Stimulated activated CD4-positive, alpha-beta T cell treated with anti-CD3 and anti-CD28 coated beads, Interleukin-4, amount 100 ng/mL, for 4 hours (primary cell): Measurements from ENCODE around the gene LY6G6C.

Experiments
- DNase-seq, 2 experiments: peaks; one replicate each; pipeline ENCODE4 v3.0.0-alpha.2; 2020

Gene LY6G6C

GRCh38 chr6:31702819-31703716 is 18.5 kb downstream of the LY6G6C start, which contains the start of gene ABHD16A:
ABHD16A (minus strand) TSS chr6:31703324; CDS start chr6:31703281, 43 bp downstream.
- peak; percentile 94 to 97 for DNase-seq

DNA sequence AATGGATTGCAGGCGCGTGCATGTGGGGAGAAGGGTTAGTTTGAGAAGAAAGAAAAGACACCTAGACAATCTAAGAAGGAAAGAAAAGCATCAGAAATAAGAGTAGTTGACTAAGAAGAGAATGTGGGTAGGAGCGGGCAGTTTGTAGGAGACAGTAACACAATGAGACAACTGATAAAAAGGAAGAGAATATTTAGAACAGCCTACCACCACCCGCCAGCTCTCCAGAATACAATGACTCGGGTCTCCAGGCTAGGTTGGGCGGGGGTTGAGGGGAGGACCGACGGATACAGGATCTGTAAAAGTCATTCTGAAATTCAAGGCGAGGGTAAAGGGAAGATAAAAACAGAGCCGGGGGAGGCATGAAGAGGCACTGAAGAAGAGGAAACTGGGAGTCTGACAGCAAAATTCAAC is 19.1 kb downstream of the LY6G6C start:
- DNase-seq, result peak; percentile 16 to 18

DNA sequence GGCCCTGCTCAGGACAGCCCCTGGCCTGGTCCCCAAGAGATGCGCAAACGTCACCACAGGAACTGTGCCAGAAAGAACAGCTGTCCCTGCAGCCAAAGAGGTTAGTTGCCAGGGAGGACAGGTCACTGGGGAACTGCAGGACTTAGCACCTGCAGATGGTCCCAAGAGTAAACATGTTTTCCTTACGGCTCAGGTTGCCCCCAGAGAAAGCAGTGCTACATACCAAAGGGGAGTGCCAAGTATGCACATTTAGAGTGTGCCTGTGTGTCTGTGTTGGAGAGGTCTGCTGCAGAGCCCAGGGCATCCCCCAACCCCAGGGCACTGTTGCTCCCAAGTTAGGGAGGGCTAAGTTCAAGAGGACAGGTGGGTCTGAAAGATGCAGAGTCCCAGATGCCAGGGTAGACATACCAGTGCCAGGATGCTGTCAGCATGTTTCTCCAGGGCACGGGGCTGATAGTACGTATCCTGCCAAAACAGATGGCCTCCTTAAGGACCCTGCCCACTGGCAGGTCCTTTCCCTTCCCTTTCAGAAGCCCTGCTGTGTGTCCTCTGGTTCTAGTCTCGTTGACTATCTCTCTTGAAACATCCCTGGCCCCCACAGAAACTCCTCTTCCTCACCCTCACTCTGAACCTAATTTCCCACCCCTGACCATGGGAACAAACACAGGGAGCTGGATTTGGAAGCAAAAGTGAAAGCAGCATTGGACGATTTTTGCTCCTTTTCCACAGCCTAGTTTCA is 19.7 kb downstream of the LY6G6C start:
- no peak for DNase-seq

DNA sequence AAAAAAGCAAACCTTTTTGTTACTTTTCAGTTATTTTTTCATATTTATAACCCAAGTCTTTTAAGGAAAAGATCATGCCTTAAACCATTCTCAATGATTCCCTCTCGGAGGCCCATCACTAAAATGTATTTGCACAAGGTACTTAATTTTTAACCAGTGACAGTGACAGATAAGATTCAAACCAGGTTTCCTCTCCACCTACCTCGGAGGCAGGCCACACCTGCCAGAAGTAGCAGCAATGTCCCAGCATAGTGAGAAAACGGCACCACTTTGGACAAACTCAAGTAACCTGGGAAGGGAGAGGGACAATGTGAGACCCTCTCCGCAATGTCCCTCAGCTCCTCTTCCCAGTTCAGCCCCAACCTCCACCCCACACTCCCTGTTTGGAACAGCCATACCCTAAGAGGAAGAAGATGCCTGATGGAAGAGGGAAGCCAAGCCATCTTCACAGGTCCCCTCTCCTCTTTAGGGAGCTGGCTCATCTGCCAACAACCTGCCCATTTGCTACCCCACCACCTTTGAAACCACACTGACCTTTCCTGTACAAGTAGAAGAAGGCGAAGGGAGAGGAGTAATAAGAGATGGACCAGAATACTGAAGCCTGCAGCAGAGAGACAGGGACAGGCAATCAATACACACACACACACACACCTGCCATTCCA is 20.7 kb downstream of the LY6G6C start:
- DNase-seq, result no peak

GRCh38 chr6:31697555-31697954 is 24.0 kb downstream of the LY6G6C start:
- DNase-seq, result no peak

DNA sequence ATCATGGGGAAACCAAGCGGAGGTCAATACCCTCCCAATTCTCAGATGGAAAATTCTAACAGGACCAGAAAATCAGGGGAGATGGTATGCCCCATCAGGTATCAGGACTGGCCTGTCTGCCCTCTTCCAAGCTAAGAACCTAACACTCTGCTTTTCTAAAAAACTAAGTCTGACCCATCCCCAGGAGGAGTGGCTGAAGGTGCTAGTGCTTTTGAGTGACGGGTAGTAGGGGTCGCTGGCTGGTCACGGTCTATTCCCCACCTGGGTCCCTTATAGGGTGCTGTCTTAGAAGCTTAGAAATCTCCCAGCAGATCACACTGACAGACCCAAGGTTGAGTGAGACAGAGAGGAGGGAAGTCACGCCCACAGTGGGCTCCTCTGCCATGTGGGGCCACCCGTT is 28.0 kb downstream of the LY6G6C start:
- DNase-seq, result no peak

- DNase-seq, result no peak
These were observed 28.7 kb downstream of the LY6G6C start for GRCh38 chr6:31692886-31693285.

DNA sequence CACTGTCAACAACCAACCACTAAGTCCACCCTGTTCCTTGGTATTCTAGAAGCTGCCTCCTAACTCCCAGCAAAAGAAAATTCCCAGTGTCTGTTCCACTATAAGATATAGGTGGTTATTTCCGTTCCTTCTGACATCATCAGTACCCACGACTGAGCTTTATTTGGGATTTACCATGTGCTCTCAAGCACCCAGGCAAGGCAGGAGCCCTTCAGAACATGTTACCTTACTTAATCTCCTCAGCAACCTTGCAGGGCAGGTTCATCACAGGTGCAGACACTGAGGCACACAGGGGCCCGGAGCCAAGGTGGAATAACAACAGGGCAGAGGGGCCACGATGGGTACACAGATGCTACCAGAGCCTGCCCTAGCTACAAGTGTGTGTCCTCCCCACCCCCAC is 29.2 kb downstream of the LY6G6C start:
- no peak for DNase-seq

- DNase-seq, result no peak
These were observed 29.9 kb downstream of the LY6G6C start for GRCh38 chr6:31691564-31692108.

GRCh38 chr6:31691078-31691463 is 30.5 kb downstream of the LY6G6C start:
- DNase-seq, result no peak

DNA sequence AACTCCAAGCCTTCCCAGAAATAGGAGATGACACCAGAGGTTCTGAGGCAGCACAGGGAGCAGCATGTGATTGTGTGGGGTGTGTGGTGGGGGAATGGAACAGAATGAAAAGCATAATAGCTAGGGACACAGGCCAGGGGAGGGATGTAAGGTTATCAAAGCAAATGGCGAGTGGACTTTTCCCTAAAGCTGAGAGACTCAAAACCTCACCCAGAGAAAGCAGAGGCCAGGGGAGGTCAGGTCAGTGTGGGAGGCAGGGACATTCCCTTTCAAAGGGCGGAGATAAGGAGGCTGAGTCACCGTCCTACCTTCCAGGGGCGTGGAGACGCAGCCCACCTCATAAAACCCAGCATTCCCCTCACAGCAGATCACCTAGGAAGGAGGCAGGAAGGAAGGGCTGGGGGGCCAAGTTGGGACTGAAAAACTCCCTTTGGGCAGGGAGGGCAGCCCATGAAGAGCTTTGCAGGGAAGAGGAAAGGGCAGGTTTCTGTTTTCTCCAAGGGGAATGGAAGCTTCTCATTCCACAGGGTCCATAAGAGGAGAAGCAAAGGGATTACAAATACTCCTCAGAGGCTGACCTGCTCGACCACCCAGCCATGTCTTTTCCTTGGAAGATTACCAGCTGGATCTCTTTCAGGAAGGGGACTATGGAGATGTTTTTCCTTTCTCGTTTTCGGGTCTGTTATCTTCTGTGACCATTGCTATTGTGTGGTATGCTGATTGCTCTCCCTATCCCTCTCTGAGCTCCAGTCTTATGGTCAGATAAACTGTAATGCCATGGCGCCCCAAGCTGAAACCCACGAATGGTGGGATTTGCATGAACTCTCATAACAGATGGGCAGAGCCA is 31.1 kb downstream of the LY6G6C start:
- no peak for DNase-seq

DNA sequence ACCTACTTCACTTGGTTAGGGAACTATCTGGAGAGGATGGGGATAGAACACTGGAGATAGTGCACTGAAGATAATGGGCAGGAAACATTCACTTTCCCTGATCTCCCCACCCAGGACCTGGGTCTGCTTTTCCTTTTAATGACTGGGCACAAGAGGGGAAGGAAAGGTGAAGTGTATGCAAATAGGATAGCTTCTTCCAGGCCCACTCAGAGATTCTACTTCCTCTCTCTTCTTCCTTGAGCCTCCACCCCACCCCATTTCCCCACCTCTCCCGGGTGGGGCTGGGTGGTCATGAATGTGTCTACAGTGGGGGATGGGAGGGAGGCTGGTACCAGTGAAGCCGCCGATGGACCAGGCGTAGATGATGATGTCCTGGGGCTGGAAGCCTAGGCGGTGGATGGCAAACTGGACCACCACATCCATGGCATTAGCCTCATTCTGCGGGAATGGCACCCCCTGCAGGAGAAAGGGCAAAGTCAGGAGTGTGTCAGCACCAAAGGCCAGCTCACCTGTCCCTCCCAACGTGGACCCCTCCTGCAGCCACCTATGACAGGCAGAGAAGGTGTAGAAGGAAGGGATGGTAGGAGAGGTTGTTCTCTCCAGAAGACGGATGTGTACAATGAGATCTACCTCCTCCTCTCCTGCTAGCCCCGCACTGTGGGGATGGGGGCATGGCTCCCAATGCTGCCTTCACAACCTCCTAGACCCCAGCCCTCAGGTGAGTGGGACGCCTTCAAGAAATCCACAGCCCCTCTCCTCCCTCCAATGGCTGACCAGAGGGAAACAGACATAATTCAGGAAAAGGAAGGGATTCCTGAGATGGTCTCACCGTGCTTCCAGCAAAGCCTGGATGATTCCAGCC is 32.1 kb downstream of the LY6G6C start:
- no peak for DNase-seq

GRCh38 chr6:31687860-31688693 is 33.5 kb downstream of the LY6G6C start:
- DNase-seq, result no peak

DNA sequence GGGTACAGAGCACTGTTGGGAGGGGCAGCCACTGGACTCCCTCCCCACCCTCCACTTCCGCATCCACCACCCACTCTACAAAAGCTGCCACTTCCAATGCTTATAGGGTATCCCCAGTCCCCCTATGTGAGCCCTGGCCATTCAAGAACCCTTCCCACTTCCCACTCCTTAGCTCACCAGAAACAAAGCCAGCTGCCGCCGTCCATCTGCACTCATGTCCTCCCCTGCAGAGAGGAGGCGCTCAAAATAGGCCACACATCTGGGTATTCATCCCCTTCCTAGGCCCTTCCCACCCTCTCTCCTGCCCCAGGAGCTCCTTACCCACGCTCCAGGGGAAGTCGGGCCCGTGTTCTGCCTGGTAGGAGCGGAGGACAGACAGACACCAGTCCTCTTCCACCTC is 34.2 kb downstream of the LY6G6C start:
- no peak for DNase-seq

DNA sequence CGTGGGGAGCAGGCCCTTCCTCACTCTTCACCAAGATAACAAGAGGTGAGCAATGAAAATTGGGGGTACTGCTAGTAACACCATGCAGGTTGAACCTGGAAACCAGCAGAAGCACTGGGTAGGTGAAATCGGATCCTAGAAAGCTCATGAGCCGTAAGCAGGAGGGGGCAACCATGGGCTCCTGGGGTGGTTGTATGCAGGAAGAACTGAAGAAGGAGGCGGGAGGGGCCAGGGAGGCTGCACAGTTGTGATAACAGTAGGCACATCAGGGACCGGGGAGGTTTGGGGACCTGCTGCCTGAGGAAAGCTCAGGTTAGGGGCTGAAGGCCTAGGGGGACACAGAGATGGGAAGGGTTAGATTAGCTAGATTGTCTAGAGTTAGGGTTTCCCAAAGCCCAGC is 35.1 kb downstream of the LY6G6C start:
- no peak for DNase-seq

DNA sequence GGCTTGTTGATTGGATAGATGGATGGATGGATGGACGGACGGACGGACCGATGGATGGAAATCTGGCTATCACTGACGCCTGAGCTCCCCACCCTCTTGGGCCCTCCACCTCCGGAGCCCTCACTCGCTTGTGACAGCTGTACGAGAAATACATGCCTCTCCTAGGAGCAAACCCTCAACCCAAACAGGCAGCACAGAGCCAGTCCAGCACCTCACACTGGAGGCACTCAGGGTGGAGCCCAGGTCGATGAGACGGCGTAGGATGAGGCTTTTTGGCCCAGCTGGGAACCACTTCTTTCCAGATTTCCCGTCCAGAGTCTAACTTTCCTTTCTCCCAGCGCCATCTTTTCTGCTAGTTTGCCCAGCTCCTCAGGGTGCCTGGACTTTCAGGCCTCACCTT is 38.0 kb downstream of the LY6G6C start:
- no peak for DNase-seq

DNA sequence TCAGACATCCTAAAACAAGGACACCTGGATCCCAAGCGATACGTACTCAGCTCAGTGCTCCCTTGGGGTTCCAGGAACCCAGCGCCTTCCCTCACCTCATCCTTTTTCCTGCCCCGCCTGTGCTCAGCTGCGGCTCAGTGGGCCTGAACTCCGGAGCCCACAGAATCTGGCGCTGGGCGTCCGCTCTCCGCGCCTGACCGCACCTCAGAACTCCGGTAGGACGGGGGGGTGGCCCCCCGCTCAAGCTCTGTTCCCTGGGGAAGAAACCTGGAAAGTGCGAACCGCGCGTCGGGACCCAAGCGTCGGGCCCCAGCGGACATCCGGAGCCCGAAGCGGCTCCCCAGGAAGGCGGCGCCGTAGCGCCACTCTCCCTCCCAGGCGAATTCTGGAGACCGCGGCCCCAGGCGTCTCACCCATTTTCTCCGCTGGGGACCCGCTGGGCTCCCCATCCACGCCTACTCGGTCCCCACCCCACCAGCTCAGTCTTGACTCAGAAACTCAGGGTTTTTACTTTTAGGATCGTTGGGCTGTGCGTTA is 40.3 kb downstream of the LY6G6C start:
- peak; percentile 36 to 40 for DNase-seq

DNA sequence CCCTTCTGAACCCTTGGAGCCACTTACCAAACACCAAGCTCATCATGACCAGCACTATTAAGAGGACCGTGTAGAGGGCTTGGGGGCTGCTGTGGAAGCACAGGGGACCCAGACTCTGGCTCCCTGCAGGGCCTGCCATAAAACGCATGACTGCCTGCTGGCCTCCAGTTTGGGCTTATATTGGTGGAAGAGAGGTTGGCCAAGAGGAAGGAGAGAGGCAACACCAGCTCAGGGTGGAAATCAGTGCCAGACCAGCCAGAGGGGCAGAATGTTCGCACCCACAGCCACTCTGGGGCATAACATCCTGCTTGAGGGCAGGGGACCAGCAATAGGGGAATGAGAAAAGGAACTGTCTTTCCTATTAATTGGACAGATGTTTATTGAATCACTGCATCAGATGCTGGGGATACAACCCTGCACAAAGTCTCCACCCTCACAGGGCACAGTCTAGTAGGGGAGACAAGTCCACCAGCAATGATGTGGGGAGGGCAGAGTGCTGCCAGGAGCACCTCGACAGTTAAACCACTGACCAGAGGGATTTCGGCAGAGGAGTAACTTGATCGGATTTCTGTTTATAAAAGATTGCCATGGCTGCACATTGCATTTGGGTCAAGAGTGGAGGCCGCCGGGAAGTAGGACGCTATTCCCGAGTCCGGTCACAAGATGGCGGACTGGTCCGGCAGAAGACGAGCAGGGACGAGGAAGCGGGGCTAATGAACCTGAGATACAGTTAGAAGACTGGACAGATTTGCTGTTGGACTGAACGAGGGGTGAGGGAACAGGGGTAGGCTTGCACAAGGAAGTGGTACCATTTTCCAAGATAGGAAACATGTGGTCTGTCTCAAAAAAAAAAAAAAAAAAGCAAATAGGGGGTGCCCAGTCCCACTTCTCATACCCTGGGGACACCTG is 41.1 kb downstream of the LY6G6C start, which contains the start of gene LY6G5C:
TSS of gene LY6G5C (minus strand) at position 842 of the 909 bp plus-strand sequence. CDS start at position 148, 694 bp downstream.
- peak; percentile 56 to 58 for DNase-seq

GRCh38 chr6:31677955-31678354 is 43.6 kb downstream of the LY6G6C start:
- DNase-seq, result no peak
